Smooth muscle cell (in vitro differentiated cells): ENCODE measurements around the gene RAB40C. TPM values are rescaled to one million over a fixed set of nuclear protein-coding genes. Genes with fewer than 3 reads are reported as not detected.

ENCODE experiments used
- DNase-seq: peaks from one replicate; lab custom pipeline; 2025; ENCODE audit not compliant: unreplicated experiment; lab: John Stamatoyannopoulos, UW
- H2AFZ ChIP-seq: fragments of 200-600 bp; sonication (generic); 2 replicates; pipeline ENCODE4 v1.6.0; 2016; ENCODE audit warnings: antibody characterized with exemption, low read depth, mild to moderate bottlenecking
- H3F3A ChIP-seq: fragments of 200-600 bp; sonication (generic); 2 replicates; pipeline ENCODE4 v1.6.0; 2017; ENCODE audit warnings: antibody characterized with exemption, low read depth
- H3K27ac ChIP-seq: fragments of 200-600 bp; sonication (generic); 2 replicates; pipeline ENCODE4 v1.5.1; 2016; ENCODE audit warnings: low read depth, mild to moderate bottlenecking
- H3K27me3 ChIP-seq: fragments of 200-600 bp; sonication (generic); 2 replicates; pipeline ENCODE4 v1.6.1; 2016; ENCODE audit warnings: low read depth, mild to moderate bottlenecking
- H3K36me3 ChIP-seq: fragments of 200-600 bp; sonication (generic); 2 replicates; pipeline ENCODE4 v1.5.1; 2016; ENCODE audit warnings: low read depth
- H3K4me1 ChIP-seq: fragments of 200-600 bp; sonication (generic); 2 replicates; pipeline ENCODE4 v1.5.1; 2016; ENCODE audit warnings: low read depth
- H3K4me2 ChIP-seq: fragments of 200-600 bp; sonication (generic); 2 replicates; pipeline ENCODE4 v1.6.0; 2016; ENCODE audit warnings: mild to moderate bottlenecking
- H3K4me3 ChIP-seq: fragments of 200-600 bp; sonication (generic); 2 replicates; pipeline ENCODE4 v1.5.1; 2016; ENCODE audit warnings: mild to moderate bottlenecking
- H3K79me2 ChIP-seq: fragments of 200-600 bp; sonication (generic); 2 replicates; pipeline ENCODE4 v1.6.0; 2016; ENCODE audit warnings: low read depth, mild to moderate bottlenecking
- H3K9ac ChIP-seq: fragments of 200-600 bp; sonication (generic); 2 replicates; pipeline ENCODE4 v1.6.0; 2016; ENCODE audit warnings: low read depth
- H3K9me3 ChIP-seq: fragments of 200-600 bp; sonication (generic); replicated peaks from 2 replicates; pipeline ENCODE4 v1.5.1; 2016; ENCODE audit warnings: low read depth
- H4K20me1 ChIP-seq: fragments of 200-600 bp; sonication (generic); 2 replicates; pipeline ENCODE4 v1.6.0; 2016; ENCODE audit warnings: low read depth
- CTCF ChIP-seq: fragments of 200-600 bp; sonication (generic); IDR thresholded peaks from 2 replicates; pipeline ENCODE4 v1.5.1; 2017; ENCODE audit warnings: borderline replicate concordance, mild to moderate bottlenecking, antibody characterized with exemption; ENCODE audit not compliant: insufficient read depth, poor library complexity, severe bottlenecking
- WGBS: methylation state at CpG from one replicate; pipeline ENCODE4 v1.1.7; 2016; ENCODE audit warnings: low lambda C conversion rate; 5-methylcytosine and 5-hydroxymethylcytosine counted together
- polyA plus RNA-seq: library from polyadenylated mRNA; unstranded; fragments of >200 nt; fragmentation: Nextera tagmentation; extraction: Ambion mirVana; gene quantifications from 2 replicates; pipeline ENCODE4 v1.2.1, GENCODE V29; 2016
- total RNA-seq: library from RNA; depleted of rRNA; stranded (reverse); fragments of >200 nt; gene quantifications from 2 replicates; pipeline ENCODE4 v1.2.3, GENCODE V29; 2014

Gene RAB40C
- total and polyA plus RNA-seq, 2 experiments from 2014 or later, result 21.2 to 28.3 TPM

GRCh38 chr16:648071-648780 lies 58.4 kb downstream of the RAB40C start:
- Histone ChIP-seq H3F3A (peaks cover 6% of the 10 kb centered on the region), H3K4me3 (peak overlapping the region; percentile 88), H3K9me3 (no peaks in the 10 kb centered on the region), H2AFZ (peak overlapping the region; percentile 59), H3K4me2 (peak overlapping the region; percentile 100), H4K20me1 (no peaks in the 10 kb centered on the region), H3K4me1 (peaks cover 14% of the 10 kb centered on the region), H3K79me2 (peaks cover 5% of the 10 kb centered on the region), H3K9ac (peak overlapping the region; percentile 87), H3K36me3 (no peaks in the 10 kb centered on the region), H3K27ac (peak overlapping the region; percentile 82), H3K27me3 (no peaks in the 10 kb centered on the region)
- 46% methylated on average over 24 of the region's 24 CpGs for WGBS
- no peak for DNase-seq
- TF ChIP-seq CTCF, result peak; percentile 40

- Histone ChIP-seq H3K9me3 (no peaks in the 10 kb centered on the region), H3K79me2 (peaks cover 4% of the 10 kb centered on the region), H3K4me2 (peak within 1 kb of the TSS; percentile 100), H3F3A (peaks cover 6% of the 10 kb centered on the region), H3K27ac (peak within 1 kb of the TSS; percentile 82), H3K27me3 (no peaks in the 10 kb centered on the region), H3K4me1 (peaks cover 14% of the 10 kb centered on the region), H3K9ac (peak within 1 kb of the TSS; percentile 87), H4K20me1 (no peaks in the 10 kb centered on the region), H3K4me3 (peak within 1 kb of the TSS; percentile 88), H2AFZ (peak within 1 kb of the TSS; percentile 59), H3K36me3 (no peaks in the 10 kb centered on the region)
- WGBS, result 4% methylated on average over 67 of the region's 91 CpGs
- DNase-seq, result peak; percentile 64
- no peak for TF ChIP-seq CTCF
These were observed 59.1 kb downstream of the RAB40C start, which contains the start of gene WDR90 for GRCh38 chr16:648781-649589. WDR90 (plus strand) TSS chr16:649365; CDS start chr16:649417, 52 bp downstream.

GRCh38 chr16:649631-650030 lies 59.8 kb downstream of the RAB40C start:
- 12% methylated on average over 16 of the region's 44 CpGs for whole genome bisulfite sequencing
- Histone ChIP-seq H3F3A (peaks cover 6% of the 10 kb centered on the region), H3K27me3 (no peaks in the 10 kb centered on the region), H3K36me3 (no peaks in the 10 kb centered on the region), H3K9me3 (no peaks in the 10 kb centered on the region), H4K20me1 (no peaks in the 10 kb centered on the region), H3K4me2 (peak overlapping the region; percentile 100), H3K79me2 (peaks cover 4% of the 10 kb centered on the region), H2AFZ (peak overlapping the region; percentile 59), H3K27ac (peak overlapping the region; percentile 82), H3K4me1 (peaks cover 14% of the 10 kb centered on the region), H3K9ac (peak overlapping the region; percentile 87), H3K4me3 (peak overlapping the region; percentile 88)
- no peak for TF ChIP-seq CTCF
- DNase-seq, result no peak
